ENCODE results near the gene EP300. TPM values are rescaled to one million over a fixed set of nuclear protein-coding genes. Genes with fewer than 3 reads are reported as not detected.

The EP300 gene
- total RNA-seq, 4 donors from 2014 or later: 76.9 to 106 (median 91.0) TPM

GRCh38 chr22:41124086-41124485 is 31.7 kb downstream of the EP300 start:
- no peak for TF ChIP-seq CTCF (IDR thresholded peaks at IDR 0.05; ENCODE audit: low read depth)

- no peak for TF ChIP-seq CTCF (IDR thresholded peaks at IDR 0.05; ENCODE audit: low read depth)
These were observed 35.1 kb downstream of the EP300 start for GRCh38 chr22:41127451-41127850.

- no peak for TF ChIP-seq CTCF (IDR thresholded peaks at IDR 0.05; ENCODE audit: low read depth)
These were observed 36.2 kb downstream of the EP300 start for GRCh38 chr22:41128606-41129005.

GRCh38 chr22:41132550-41132949 is 40.2 kb downstream of the EP300 start:
- TF ChIP-seq CTCF (IDR thresholded peaks at IDR 0.05; ENCODE audit: low read depth): no peak

- no peak for TF ChIP-seq CTCF (IDR thresholded peaks at IDR 0.05; ENCODE audit: low read depth)
These were observed 48.1 kb downstream of the EP300 start for GRCh38 chr22:41140365-41140957.

- no peak for TF ChIP-seq CTCF (IDR thresholded peaks at IDR 0.05; ENCODE audit: low read depth)
These were observed 54.2 kb downstream of the EP300 start for GRCh38 chr22:41146573-41146972.

GRCh38 chr22:41147722-41148121 is 55.3 kb downstream of the EP300 start:
- TF ChIP-seq CTCF (IDR thresholded peaks at IDR 0.05; ENCODE audit: low read depth): no peak

Measured in subcutaneous adipose tissue (tissue), 4 donors.